WTC11 (cell line): Measurements from ENCODE around the gene SLC25A26. TPM values are rescaled to one million over a fixed set of nuclear protein-coding genes. Genes with fewer than 3 reads are reported as not detected.

Experiments used
- ATAC-seq: fragments of 200-7000 bp; cut with Tn5 transposase; 2 replicates; pipeline ENCODE4 v1.10.0; 2021; ENCODE audit warnings: mild to moderate bottlenecking, moderate library complexity
- CTCF ChIA-PET: fragments of 300-600 bp; sonication (Branson Sonifier 250); formaldehyde crosslinking; loops from one replicate; lab custom pipeline; 2021; ENCODE audit warnings: antibody characterized with exemption; lab: Charles Lee
- POLR2A ChIA-PET: fragments of 350-600 bp; sonication (Branson Sonifier 250); formaldehyde crosslinking; loops from one replicate; lab custom pipeline; 2021; ENCODE audit warnings: antibody characterized with exemption; lab: Charles Lee
- DNase-seq: peaks from one replicate; pipeline ENCODE4 v3.0.0; 2021; ENCODE audit warnings: low spot score
- H3K27ac Mint-ChIP-seq: 2 replicates; pipeline ENCODE4 v1.8.0; 2021; ENCODE audit warnings: mixed read lengths
- H3K27me3 Mint-ChIP-seq: 2 replicates; pipeline ENCODE4 v1.8.0; 2021; ENCODE audit warnings: low read depth, mild to moderate bottlenecking, moderate library complexity, mixed read lengths
- H3K36me3 Mint-ChIP-seq: 2 replicates; pipeline ENCODE4 v1.8.0; 2021; ENCODE audit warnings: mixed read lengths
- H3K4me1 Mint-ChIP-seq: 2 replicates; pipeline ENCODE4 v1.8.0; 2022; ENCODE audit warnings: mixed read lengths
- H3K4me3 Mint-ChIP-seq: 2 replicates; pipeline ENCODE4 v1.8.0; 2021; ENCODE audit warnings: mild to moderate bottlenecking, moderate library complexity, mixed read lengths
- H3K9me3 Mint-ChIP-seq: 2 replicates; pipeline ENCODE4 v1.8.0; 2021; ENCODE audit warnings: mixed read lengths
- CREB1 ChIP-seq: sonication (generic); formaldehyde crosslinking; IDR thresholded peaks from 2 replicates; pipeline ENCODE4 v1.8.0; 2023; ENCODE audit warnings: mild to moderate bottlenecking, missing genetic modification reagents
- CREM ChIP-seq: sonication (generic); formaldehyde crosslinking; IDR thresholded peaks from 2 replicates; pipeline ENCODE4 v1.8.1; 2022; ENCODE audit warnings: mild to moderate bottlenecking, missing genetic modification reagents, moderate library complexity
- ESRRA ChIP-seq: sonication (generic); formaldehyde crosslinking; IDR thresholded peaks from 2 replicates; pipeline ENCODE4 v1.8.1; 2022; ENCODE audit warnings: mild to moderate bottlenecking, missing genetic modification reagents, borderline replicate concordance
- FOXJ3 ChIP-seq: sonication (generic); formaldehyde crosslinking; IDR thresholded peaks from 2 replicates; pipeline ENCODE4 v1.9.0; 2021; ENCODE audit warnings: missing genetic modification reagents, mild to moderate bottlenecking, borderline replicate concordance
- FOXP1 ChIP-seq: sonication (generic); formaldehyde crosslinking; IDR thresholded peaks from 2 replicates; pipeline ENCODE4 v1.8.0; 2022; ENCODE audit warnings: missing genetic modification reagents, mild to moderate bottlenecking, moderate library complexity, borderline replicate concordance
- GABPB1 ChIP-seq: sonication (generic); formaldehyde crosslinking; IDR thresholded peaks from 2 replicates; pipeline ENCODE4 v1.8.1; 2023; ENCODE audit warnings: mild to moderate bottlenecking, missing genetic modification reagents
- GRHL2 ChIP-seq: fragments of 250-450 bp; sonication (Bioruptor Pico); IDR thresholded peaks from 2 replicates; pipeline ENCODE4 v1.8.0; 2022; ENCODE audit warnings: mild to moderate bottlenecking, moderate library complexity; ENCODE audit not compliant: insufficient replicate concordance, severe bottlenecking
- KAT7 ChIP-seq: sonication (generic); formaldehyde crosslinking; IDR thresholded peaks from 2 replicates; pipeline ENCODE4 v1.8.1; 2023; ENCODE audit warnings: missing genetic modification reagents, mild to moderate bottlenecking, borderline replicate concordance
- MXD4 ChIP-seq: fragments of 250-450 bp; sonication (Bioruptor Pico); IDR thresholded peaks from 2 replicates; pipeline ENCODE4 v1.8.0; 2021; ENCODE audit warnings: mild to moderate bottlenecking, moderate library complexity, borderline replicate concordance
- NFATC4 ChIP-seq: fragments of 250-450 bp; sonication (Bioruptor Pico); IDR thresholded peaks from 2 replicates; pipeline ENCODE4 v1.9.0; 2021; ENCODE audit warnings: mild to moderate bottlenecking
- NR1H2 ChIP-seq: sonication (generic); formaldehyde crosslinking; IDR thresholded peaks from 2 replicates; pipeline ENCODE4 v1.9.0; 2021; ENCODE audit warnings: mild to moderate bottlenecking, moderate library complexity, missing genetic modification reagents
- NR2C2 ChIP-seq: sonication (generic); formaldehyde crosslinking; IDR thresholded peaks from 2 replicates; pipeline ENCODE4 v1.8.0; 2022; ENCODE audit warnings: mild to moderate bottlenecking, missing genetic modification reagents
- OVOL2 ChIP-seq: fragments of 250-450 bp; sonication (Bioruptor Pico); IDR thresholded peaks from 2 replicates; pipeline ENCODE4 v1.9.0; 2021; ENCODE audit warnings: mild to moderate bottlenecking, borderline replicate concordance
- SOX15 ChIP-seq: fragments of 250-450 bp; sonication (Bioruptor Pico); IDR thresholded peaks from 2 replicates; pipeline ENCODE4 v1.9.0; 2021; ENCODE audit warnings: mild to moderate bottlenecking
- TCF7 ChIP-seq: sonication (generic); formaldehyde crosslinking; IDR thresholded peaks from 2 replicates; pipeline ENCODE4 v1.8.0; 2022; ENCODE audit warnings: mild to moderate bottlenecking, low read depth, missing genetic modification reagents, moderate library complexity
- ZNF423 ChIP-seq: fragments of 250-450 bp; sonication (Bioruptor Pico); IDR thresholded peaks from 2 replicates; pipeline ENCODE4 v2.1.2; 2022; ENCODE audit warnings: mild to moderate bottlenecking, moderate library complexity
- total RNA-seq: library from RNA; stranded (reverse); gene quantifications from 3 replicates; pipeline ENCODE4 v1.2.3, GENCODE V29; 2021
- TF ChIP-seq, protein P1 (sequence below): sonication (generic); formaldehyde crosslinking; IDR thresholded peaks from 2 replicates; pipeline ENCODE4 v1.8.1; 2023; ENCODE audit warnings: mild to moderate bottlenecking, missing genetic modification reagents, borderline replicate concordance
- TF ChIP-seq, protein P2 (sequence below): fragments of 250-450 bp; sonication (Bioruptor Pico); IDR thresholded peaks from 2 replicates; pipeline ENCODE4 v2.1.2; 2022; ENCODE audit warnings: mild to moderate bottlenecking, moderate library complexity
- TF ChIP-seq, protein P3 (sequence below): sonication (generic); formaldehyde crosslinking; IDR thresholded peaks from 2 replicates; pipeline ENCODE4 v1.8.1; 2023; ENCODE audit warnings: mild to moderate bottlenecking, missing genetic modification reagents, moderate library complexity
- TF ChIP-seq, protein P4 (sequence below): sonication (generic); formaldehyde crosslinking; IDR thresholded peaks from 2 replicates; pipeline ENCODE4 v1.8.1; 2022; ENCODE audit warnings: low read depth, mild to moderate bottlenecking, moderate library complexity, missing genetic modification reagents, borderline replicate concordance
- TF ChIP-seq, protein P5 (sequence below): sonication (generic); formaldehyde crosslinking; IDR thresholded peaks from 2 replicates; pipeline ENCODE4 v1.8.1; 2023; ENCODE audit warnings: mild to moderate bottlenecking, moderate library complexity, missing genetic modification reagents
- TF ChIP-seq, protein P6 (sequence below): fragments of 250-450 bp; sonication (Bioruptor Pico); IDR thresholded peaks from 2 replicates; pipeline ENCODE4 v1.9.0; 2021; ENCODE audit warnings: mild to moderate bottlenecking
- TF ChIP-seq, protein P7 (sequence below): sonication (generic); formaldehyde crosslinking; IDR thresholded peaks from 2 replicates; pipeline ENCODE4 v1.8.0; 2023; ENCODE audit warnings: missing genetic modification reagents
- TF ChIP-seq, protein P8 (sequence below): sonication (generic); formaldehyde crosslinking; IDR thresholded peaks from 2 replicates; pipeline ENCODE4 v1.8.1; 2023; ENCODE audit warnings: mild to moderate bottlenecking, missing genetic modification reagents

The SLC25A26 gene
- total RNA-seq, 1 experiment from 2014 or later: 29.1 TPM

DNA sequence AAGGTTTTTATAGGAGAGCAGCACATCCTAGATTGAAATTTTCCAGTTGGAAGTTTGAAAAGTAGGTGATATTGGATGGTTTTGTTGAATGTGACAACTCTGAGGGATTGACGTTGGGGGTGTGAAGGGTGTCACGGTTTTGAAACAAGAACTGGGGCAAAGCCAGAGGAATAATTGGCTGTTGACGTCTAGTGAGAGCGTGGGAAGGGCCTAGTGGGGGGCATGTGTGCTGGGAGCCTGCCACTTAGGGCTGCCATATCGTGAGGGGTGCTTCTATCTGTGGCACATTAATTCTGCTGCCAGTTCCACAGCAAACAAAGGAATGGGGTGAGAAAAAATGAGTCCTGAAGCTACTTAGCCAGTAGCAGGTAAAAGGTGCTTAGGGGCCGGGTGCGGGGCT is 150.6 kb downstream of the SLC25A26 start:
- no peak overlapping the region for H3K4me3 Mint-ChIP-seq

DNA sequence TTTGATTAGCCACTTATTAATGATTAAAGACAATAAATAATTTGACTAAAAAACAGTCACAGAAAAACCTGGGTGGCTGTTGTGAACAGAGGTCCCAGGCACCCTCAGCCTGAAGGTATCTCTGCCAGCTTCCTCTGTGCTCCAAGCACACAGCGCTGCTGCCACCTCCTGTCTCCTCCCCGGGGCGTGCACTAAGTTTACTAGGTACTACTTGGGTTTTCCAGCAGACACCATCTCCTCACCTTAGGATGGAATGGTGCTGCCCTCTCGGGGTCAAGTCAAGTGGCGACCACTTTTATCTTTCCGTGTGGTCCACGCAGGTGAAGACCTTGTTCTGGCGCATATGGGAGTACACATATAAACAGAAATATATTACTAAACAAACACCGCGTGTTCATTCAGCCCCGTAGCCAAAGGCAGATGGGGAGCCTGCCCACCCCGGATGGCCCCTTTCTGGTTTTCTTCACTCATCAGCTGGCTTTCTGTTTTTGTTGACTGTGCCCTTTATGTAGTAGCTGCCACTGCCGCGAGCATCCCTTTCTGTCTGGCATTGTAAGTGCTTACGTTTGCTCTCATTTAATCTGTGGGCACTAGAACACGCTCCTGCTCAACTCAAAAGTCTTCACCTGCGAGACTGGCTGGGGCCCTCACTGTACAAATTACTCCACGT is 152.0 kb downstream of the SLC25A26 start:
- TF ChIP-seq GABPB1 (CRISPR knock-in tag) (no peak), CREM (CRISPR knock-in tag) (no peak), ZNF423 (CRISPR knock-in tag) (no peak)
- TF ChIP-seq, protein P1, sequence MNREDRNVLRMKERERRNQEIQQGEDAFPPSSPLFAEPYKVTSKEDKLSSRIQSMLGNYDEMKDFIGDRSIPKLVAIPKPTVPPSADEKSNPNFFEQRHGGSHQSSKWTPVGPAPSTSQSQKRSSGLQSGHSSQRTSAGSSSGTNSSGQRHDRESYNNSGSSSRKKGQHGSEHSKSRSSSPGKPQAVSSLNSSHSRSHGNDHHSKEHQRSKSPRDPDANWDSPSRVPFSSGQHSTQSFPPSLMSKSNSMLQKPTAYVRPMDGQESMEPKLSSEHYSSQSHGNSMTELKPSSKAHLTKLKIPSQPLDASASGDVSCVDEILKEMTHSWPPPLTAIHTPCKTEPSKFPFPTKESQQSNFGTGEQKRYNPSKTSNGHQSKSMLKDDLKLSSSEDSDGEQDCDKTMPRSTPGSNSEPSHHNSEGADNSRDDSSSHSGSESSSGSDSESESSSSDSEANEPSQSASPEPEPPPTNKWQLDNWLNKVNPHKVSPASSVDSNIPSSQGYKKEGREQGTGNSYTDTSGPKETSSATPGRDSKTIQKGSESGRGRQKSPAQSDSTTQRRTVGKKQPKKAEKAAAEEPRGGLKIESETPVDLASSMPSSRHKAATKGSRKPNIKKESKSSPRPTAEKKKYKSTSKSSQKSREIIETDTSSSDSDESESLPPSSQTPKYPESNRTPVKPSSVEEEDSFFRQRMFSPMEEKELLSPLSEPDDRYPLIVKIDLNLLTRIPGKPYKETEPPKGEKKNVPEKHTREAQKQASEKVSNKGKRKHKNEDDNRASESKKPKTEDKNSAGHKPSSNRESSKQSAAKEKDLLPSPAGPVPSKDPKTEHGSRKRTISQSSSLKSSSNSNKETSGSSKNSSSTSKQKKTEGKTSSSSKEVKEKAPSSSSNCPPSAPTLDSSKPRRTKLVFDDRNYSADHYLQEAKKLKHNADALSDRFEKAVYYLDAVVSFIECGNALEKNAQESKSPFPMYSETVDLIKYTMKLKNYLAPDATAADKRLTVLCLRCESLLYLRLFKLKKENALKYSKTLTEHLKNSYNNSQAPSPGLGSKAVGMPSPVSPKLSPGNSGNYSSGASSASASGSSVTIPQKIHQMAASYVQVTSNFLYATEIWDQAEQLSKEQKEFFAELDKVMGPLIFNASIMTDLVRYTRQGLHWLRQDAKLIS (CRISPR knock-in tag): no peak
- TF ChIP-seq, protein P2, sequence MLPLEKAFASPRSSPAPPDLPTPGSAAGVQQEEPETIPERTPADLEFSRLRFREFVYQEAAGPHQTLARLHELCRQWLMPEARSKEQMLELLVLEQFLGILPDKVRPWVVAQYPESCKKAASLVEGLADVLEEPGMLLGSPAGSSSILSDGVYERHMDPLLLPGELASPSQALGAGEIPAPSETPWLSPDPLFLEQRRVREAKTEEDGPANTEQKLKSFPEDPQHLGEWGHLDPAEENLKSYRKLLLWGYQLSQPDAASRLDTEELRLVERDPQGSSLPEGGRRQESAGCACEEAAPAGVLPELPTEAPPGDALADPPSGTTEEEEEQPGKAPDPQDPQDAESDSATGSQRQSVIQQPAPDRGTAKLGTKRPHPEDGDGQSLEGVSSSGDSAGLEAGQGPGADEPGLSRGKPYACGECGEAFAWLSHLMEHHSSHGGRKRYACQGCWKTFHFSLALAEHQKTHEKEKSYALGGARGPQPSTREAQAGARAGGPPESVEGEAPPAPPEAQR (CRISPR knock-in tag): no peak
- TF ChIP-seq, protein P3, sequence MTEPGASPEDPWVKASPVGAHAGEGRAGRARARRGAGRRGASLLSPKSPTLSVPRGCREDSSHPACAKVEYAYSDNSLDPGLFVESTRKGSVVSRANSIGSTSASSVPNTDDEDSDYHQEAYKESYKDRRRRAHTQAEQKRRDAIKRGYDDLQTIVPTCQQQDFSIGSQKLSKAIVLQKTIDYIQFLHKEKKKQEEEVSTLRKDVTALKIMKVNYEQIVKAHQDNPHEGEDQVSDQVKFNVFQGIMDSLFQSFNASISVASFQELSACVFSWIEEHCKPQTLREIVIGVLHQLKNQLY (CRISPR knock-in tag): no peak
- no peak overlapping the region for H3K27ac Mint-ChIP-seq
- H3K4me1 Mint-ChIP-seq: no peaks in the 10 kb centered on the region
- peak; percentile 98 for ATAC-seq
- no peak overlapping the region for H3K4me3 Mint-ChIP-seq
- H3K36me3 Mint-ChIP-seq: peaks cover 22% of the 10 kb centered on the region
- ChIA-PET CTCF (interaction anchor here (0.6 to 5.3 kb wide), 16 partner anchors 10 to 486 kb away, joined by 3 to 54 read pairs (median 4); no protein-coding TSS in a partner anchor), POLR2A (no interaction called here)
- no peaks in the 10 kb centered on the region for H3K27me3 Mint-ChIP-seq
- peak; percentile 77 for DNase-seq
- no peaks in the 10 kb centered on the region for H3K9me3 Mint-ChIP-seq

More for the DNA sequence above, 150.6 kb downstream of the SLC25A26 start:
- peaks cover 7% of the 10 kb centered on the region for H3K4me1 Mint-ChIP-seq
- no peak for DNase-seq
- ChIA-PET POLR2A (interaction anchor here (0.8 kb wide), 1 partner anchor 36 kb away, joined by 3 read pairs; no protein-coding TSS in a partner anchor), CTCF (interaction anchor here (0.6 to 5.3 kb wide), 4 partner anchors 23 to 118 kb away, joined by 3 to 54 read pairs (median 22); no protein-coding TSS in a partner anchor)
- H3K36me3 Mint-ChIP-seq: peaks cover 9% of the 10 kb centered on the region
- no peaks in the 10 kb centered on the region for H3K27me3 Mint-ChIP-seq
- no peak for ATAC-seq
- H3K9me3 Mint-ChIP-seq: no peaks in the 10 kb centered on the region
- no peak overlapping the region for H3K27ac Mint-ChIP-seq
- TF ChIP-seq FOXJ3 (CRISPR knock-in tag): no peak
- TF ChIP-seq, protein P4, sequence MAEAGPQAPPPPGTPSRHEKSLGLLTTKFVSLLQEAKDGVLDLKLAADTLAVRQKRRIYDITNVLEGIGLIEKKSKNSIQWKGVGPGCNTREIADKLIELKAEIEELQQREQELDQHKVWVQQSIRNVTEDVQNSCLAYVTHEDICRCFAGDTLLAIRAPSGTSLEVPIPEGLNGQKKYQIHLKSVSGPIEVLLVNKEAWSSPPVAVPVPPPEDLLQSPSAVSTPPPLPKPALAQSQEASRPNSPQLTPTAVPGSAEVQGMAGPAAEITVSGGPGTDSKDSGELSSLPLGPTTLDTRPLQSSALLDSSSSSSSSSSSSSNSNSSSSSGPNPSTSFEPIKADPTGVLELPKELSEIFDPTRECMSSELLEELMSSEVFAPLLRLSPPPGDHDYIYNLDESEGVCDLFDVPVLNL: no peak
- no peak for TF ChIP-seq NR1H2 (CRISPR knock-in tag)
- TF ChIP-seq NR2C2 (CRISPR knock-in tag): no peak
- no peak for TF ChIP-seq ZNF423 (CRISPR knock-in tag)
- no peak for TF ChIP-seq FOXP1
- TF ChIP-seq, protein P5, sequence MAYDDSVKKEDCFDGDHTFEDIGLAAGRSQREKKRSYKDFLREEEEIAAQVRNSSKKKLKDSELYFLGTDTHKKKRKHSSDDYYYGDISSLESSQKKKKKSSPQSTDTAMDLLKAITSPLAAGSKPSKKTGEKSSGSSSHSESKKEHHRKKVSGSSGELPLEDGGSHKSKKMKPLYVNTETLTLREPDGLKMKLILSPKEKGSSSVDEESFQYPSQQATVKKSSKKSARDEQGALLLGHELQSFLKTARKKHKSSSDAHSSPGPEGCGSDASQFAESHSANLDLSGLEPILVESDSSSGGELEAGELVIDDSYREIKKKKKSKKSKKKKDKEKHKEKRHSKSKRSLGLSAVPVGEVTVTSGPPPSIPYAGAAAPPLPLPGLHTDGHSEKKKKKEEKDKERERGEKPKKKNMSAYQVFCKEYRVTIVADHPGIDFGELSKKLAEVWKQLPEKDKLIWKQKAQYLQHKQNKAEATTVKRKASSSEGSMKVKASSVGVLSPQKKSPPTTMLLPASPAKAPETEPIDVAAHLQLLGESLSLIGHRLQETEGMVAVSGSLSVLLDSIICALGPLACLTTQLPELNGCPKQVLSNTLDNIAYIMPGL (CRISPR knock-in tag): no peak
- TF ChIP-seq ESRRA (CRISPR knock-in tag): no peak
- TF ChIP-seq SOX15: no peak
- TF ChIP-seq, protein P6, sequence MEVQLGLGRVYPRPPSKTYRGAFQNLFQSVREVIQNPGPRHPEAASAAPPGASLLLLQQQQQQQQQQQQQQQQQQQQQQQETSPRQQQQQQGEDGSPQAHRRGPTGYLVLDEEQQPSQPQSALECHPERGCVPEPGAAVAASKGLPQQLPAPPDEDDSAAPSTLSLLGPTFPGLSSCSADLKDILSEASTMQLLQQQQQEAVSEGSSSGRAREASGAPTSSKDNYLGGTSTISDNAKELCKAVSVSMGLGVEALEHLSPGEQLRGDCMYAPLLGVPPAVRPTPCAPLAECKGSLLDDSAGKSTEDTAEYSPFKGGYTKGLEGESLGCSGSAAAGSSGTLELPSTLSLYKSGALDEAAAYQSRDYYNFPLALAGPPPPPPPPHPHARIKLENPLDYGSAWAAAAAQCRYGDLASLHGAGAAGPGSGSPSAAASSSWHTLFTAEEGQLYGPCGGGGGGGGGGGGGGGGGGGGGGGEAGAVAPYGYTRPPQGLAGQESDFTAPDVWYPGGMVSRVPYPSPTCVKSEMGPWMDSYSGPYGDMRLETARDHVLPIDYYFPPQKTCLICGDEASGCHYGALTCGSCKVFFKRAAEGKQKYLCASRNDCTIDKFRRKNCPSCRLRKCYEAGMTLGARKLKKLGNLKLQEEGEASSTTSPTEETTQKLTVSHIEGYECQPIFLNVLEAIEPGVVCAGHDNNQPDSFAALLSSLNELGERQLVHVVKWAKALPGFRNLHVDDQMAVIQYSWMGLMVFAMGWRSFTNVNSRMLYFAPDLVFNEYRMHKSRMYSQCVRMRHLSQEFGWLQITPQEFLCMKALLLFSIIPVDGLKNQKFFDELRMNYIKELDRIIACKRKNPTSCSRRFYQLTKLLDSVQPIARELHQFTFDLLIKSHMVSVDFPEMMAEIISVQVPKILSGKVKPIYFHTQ: no peak
- TF ChIP-seq CREB1 (CRISPR knock-in tag): no peak
- TF ChIP-seq MXD4 (CRISPR knock-in tag): no peak
- TF ChIP-seq, protein P7, sequence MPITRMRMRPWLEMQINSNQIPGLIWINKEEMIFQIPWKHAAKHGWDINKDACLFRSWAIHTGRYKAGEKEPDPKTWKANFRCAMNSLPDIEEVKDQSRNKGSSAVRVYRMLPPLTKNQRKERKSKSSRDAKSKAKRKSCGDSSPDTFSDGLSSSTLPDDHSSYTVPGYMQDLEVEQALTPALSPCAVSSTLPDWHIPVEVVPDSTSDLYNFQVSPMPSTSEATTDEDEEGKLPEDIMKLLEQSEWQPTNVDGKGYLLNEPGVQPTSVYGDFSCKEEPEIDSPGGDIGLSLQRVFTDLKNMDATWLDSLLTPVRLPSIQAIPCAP: no peak
- no peak for TF ChIP-seq KAT7
- TF ChIP-seq, protein P8, sequence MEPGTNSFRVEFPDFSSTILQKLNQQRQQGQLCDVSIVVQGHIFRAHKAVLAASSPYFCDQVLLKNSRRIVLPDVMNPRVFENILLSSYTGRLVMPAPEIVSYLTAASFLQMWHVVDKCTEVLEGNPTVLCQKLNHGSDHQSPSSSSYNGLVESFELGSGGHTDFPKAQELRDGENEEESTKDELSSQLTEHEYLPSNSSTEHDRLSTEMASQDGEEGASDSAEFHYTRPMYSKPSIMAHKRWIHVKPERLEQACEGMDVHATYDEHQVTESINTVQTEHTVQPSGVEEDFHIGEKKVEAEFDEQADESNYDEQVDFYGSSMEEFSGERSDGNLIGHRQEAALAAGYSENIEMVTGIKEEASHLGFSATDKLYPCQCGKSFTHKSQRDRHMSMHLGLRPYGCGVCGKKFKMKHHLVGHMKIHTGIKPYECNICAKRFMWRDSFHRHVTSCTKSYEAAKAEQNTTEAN (CRISPR knock-in tag): no peak
- TF ChIP-seq TCF7 (CRISPR knock-in tag): no peak
- no peak for TF ChIP-seq OVOL2
- TF ChIP-seq GRHL2 (CRISPR knock-in tag): no peak
- TF ChIP-seq CREM (CRISPR knock-in tag): no peak
- no peak for TF ChIP-seq NFATC4 (CRISPR knock-in tag)
